ENCODE measurements around the gene GPR137.

GRCh38 chr11:64275031-64275800 lies 10.4 kb upstream of the GPR137 start:
- TF ChIP-seq, protein P1, sequence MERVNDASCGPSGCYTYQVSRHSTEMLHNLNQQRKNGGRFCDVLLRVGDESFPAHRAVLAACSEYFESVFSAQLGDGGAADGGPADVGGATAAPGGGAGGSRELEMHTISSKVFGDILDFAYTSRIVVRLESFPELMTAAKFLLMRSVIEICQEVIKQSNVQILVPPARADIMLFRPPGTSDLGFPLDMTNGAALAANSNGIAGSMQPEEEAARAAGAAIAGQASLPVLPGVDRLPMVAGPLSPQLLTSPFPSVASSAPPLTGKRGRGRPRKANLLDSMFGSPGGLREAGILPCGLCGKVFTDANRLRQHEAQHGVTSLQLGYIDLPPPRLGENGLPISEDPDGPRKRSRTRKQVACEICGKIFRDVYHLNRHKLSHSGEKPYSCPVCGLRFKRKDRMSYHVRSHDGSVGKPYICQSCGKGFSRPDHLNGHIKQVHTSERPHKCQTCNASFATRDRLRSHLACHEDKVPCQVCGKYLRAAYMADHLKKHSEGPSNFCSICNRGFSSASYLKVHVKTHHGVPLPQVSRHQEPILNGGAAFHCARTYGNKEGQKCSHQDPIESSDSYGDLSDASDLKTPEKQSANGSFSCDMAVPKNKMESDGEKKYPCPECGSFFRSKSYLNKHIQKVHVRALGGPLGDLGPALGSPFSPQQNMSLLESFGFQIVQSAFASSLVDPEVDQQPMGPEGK (CRISPR knock-in tag; IDR thresholded peaks at IDR 0.05; ENCODE audit: borderline replicate concordance): no peak
- no peak for TF ChIP-seq TAF1 (IDR thresholded peaks at IDR 0.05; ENCODE audit: control insufficient read depth, extremely low read depth, insufficient read depth, low read length, severe bottlenecking)
